Measurements from ENCODE around the gene CTNNA3.

Gene CTNNA3

GRCh38 chr10:66762218-66762729 lies 933.7 kb downstream of the CTNNA3 start:
- DNase-seq (ENCODE audit: low read depth, low spot score): no peak

- DNase-seq (ENCODE audit: low read depth, low spot score): no peak
These were observed 935.1 kb downstream of the CTNNA3 start for GRCh38 chr10:66760941-66761340.

- DNase-seq (ENCODE audit: low read depth, low spot score): no peak
These were observed 940.5 kb downstream of the CTNNA3 start for GRCh38 chr10:66755474-66755873.

- DNase-seq (ENCODE audit: low read depth, low spot score): no peak
These were observed 943.3 kb downstream of the CTNNA3 start for GRCh38 chr10:66752714-66753113.

DNA sequence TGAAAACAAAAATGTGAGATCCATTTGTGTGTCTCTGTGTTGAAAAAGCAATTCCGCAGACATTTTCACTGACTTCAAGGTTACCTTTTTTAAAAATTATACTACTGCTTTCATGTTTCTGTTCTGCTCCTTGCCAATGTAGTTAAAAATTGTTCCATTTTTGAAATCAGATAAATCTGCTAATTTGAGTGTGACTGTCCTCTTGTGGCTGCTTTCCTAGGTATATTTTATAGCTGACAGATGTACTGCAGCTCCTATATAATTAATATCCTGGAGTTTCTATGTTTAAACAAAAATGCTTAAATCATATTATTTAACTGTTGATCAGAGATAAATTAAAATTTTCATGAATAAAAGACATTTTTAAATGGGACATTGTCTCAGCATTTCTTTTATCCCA lies 947.8 kb downstream of the CTNNA3 start:
- DNase-seq (ENCODE audit: low read depth, low spot score): no peak

DNA sequence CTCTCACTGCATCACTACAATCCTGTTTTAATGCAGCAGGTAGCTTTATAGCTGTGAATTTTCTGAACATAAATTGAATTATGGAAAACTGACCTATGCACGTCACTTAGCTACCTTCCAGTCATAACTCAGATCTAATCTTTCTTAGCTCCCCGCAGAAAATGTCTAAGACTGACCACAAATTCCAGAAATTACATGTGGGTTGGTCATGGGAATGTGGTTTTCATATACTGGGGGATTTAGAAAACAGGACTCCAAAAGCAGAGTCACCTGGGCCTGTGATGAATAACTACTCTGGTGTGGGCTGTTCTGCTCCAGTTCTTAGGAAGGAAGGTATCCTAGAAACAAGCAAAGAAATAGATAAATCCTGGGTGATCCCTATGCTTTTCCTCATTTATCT lies 948.5 kb downstream of the CTNNA3 start:
- peak; percentile 39 for DNase-seq (ENCODE audit: low read depth, low spot score)

DNA sequence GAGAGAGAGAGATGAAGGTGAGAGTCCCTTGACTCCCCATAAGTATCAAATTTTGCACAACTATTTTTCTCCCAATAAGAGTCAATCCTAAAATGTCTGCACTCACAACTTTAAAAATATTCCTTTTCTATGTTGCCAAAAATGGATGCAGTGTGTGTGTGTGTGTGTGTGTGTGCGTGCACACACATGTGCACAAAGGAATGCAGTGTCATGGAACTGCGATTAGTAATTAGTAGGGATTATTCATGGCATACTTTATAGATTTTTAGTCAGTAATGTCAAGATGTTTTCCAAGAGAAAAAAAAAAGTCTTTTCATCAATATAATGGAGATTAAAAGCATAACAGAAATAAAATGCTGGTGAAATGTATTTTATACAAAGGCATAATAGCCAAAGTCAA lies 949.3 kb downstream of the CTNNA3 start:
- no peak for DNase-seq (ENCODE audit: low read depth, low spot score)

DNA sequence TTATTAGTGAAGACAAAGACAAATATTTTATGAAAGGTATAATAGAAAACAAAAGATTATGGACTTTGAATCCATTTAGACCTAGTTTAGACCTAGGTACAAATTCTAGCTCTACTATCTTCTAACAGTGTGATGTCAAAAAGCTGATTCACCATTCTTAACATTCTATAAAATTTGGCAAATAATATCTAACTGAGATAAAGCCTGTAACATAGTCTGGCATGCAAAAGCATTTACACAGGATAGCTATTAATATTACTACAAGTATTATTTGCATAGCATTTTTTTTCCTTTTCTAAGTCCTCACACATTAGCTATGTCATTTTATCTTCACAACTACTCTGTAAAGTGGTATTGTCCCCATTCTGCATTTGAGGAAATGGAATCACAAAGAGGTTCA lies 949.7 kb downstream of the CTNNA3 start:
- no peak for DNase-seq (ENCODE audit: low read depth, low spot score)

- no peak for DNase-seq (ENCODE audit: low read depth, low spot score)
These were observed 951.1 kb downstream of the CTNNA3 start for GRCh38 chr10:66744915-66745314.

GRCh38 chr10:66737241-66737640 lies 958.8 kb downstream of the CTNNA3 start:
- no peak for DNase-seq (ENCODE audit: low read depth, low spot score)

GRCh38 chr10:66723608-66724400 lies 972.2 kb downstream of the CTNNA3 start:
- no peak for DNase-seq (ENCODE audit: low read depth, low spot score)

DNA sequence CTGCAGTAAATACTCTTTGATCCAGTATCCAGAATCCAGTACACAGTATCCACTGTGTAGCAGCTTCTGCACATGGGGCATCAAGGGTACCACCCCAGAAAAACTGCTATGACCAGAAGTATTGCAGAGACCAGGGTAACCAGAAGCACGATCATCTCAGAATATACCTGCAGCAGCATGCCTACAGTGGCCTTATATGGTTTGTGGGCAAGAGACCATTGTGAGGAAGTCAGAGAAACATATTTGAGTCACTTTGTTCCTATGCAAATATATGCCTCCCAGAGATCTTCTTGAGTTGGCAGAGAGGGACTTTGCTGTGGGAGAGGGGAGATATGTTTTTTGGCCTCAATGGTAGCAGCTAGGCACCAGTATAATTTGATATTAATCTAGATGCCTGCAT lies 976.5 kb downstream of the CTNNA3 start:
- DNase-seq (ENCODE audit: low read depth, low spot score): no peak

DNA sequence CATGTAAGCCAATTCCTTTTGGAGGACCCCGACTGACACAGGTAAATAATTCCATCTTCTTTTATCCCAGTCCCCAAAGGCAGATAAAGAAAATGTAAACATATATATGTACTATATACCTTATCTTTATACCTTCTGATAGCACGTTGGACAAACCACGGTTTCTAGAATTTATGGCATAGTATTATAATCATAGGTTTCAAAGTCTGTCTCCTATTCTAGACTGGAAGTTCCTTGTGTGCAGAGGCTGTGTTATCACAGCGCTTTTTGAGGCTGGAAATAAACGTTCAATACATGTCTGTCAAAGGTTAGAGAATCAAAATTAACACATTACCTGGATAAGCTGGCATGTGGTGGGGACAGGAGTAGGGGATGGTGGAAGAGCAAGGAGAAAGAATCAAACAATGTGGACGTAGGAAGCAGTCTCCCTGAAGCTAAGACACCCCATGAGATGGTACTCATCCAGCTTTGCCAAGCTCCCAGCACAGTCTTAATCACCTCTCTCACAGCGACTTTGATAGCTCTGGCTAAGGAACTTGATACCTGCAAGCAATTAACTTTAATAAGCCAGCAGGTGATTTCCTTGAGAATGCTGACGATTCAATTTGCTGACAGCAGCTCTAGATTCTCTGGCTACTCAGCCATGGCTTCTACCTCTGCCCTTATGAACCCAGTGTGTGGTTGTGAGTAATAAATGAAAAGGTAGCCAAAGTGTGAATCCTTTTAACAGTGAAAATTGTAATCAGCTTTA lies 978.6 kb downstream of the CTNNA3 start:
- no peak for DNase-seq (ENCODE audit: low read depth, low spot score)

DNA sequence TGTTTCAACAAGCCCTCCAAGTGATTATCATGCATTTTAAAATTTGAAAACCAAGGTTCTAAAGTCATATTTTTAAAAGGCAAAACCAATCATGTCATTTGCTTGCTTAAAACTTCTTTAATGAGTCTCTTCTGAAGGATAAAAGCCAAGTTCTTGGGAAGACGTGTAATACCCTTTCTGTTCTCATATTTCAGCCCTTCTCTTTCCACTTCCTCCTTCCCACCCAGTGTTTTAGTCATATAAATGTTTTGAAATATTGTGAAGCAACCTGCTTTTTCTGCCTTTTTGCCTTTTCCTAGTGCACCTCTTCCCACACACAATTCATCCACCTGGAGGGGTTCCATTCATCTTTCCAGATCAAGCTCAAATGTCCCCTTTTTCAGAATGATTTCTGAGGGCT lies 981.3 kb downstream of the CTNNA3 start:
- no peak for DNase-seq (ENCODE audit: low read depth, low spot score)

GRCh38 chr10:66713387-66713786 lies 982.6 kb downstream of the CTNNA3 start:
- DNase-seq (ENCODE audit: low read depth, low spot score): no peak

DNA sequence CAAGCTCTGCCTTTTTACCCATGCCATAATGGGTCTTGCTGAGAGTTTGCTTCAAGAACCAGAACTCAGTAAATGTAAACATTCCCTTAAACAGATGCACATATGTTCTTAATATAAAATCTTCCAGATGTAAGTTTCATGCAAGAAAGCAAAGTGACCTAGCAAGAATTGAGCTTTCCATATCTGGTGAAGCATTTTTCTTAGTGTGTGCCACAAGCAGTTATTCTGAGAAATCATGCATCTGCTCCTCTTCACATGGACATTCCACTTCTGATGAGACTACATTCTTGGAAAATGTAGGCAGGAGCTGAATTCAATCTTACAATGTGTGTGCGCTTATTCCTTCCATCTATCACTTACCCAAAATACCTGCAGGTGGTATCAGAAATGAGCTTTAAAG lies 997.9 kb downstream of the CTNNA3 start:
- DNase-seq (ENCODE audit: low read depth, low spot score): no peak

- no peak for DNase-seq (ENCODE audit: low read depth, low spot score)
These were observed 1000.9 kb downstream of the CTNNA3 start for GRCh38 chr10:66695046-66695445.

GRCh38 chr10:66684581-66684980 lies 1011.4 kb downstream of the CTNNA3 start:
- no peak for DNase-seq (ENCODE audit: low read depth, low spot score)

GRCh38 chr10:66680886-66681285 lies 1015.1 kb downstream of the CTNNA3 start:
- no peak for DNase-seq (ENCODE audit: low read depth, low spot score)

GRCh38 chr10:66678521-66678920 lies 1017.5 kb downstream of the CTNNA3 start:
- DNase-seq (ENCODE audit: low read depth, low spot score): no peak

- no peak for DNase-seq (ENCODE audit: low read depth, low spot score)
These were observed 1022.9 kb downstream of the CTNNA3 start for GRCh38 chr10:66673071-66673470.

- DNase-seq (ENCODE audit: low read depth, low spot score): no peak
These were observed 1024.4 kb downstream of the CTNNA3 start for GRCh38 chr10:66671562-66671961.

- DNase-seq (ENCODE audit: low read depth, low spot score): no peak
These were observed 1024.9 kb downstream of the CTNNA3 start for GRCh38 chr10:66671064-66671463.
